C1 segment of cervical spinal cord (tissue), 14 donors: Measurements from ENCODE around the gene NUP188.

ENCODE experiments used
- DNase-seq, 14 donors: peaks; one replicate each; lab custom pipeline; 2025; lab: John Stamatoyannopoulos, UW

NUP188 gene

GRCh38 chr9:129007035-129007765 lies 59.7 kb downstream of the NUP188 start:
- DNase-seq: peak in 1 of 14 donors; percentile 32

GRCh38 chr9:129007766-129008468 lies 60.4 kb downstream of the NUP188 start:
- no peak for DNase-seq

- no peak for DNase-seq
Observed at GRCh38 chr9:129008469-129008965, 61.0 kb downstream of the NUP188 start.

GRCh38 chr9:129008986-129009583 lies 61.6 kb downstream of the NUP188 start:
- no peak for DNase-seq

GRCh38 chr9:129009584-129010141 lies 62.2 kb downstream of the NUP188 start:
- no peak for DNase-seq

- no peak for DNase-seq
Observed at GRCh38 chr9:129010267-129010975, 62.9 kb downstream of the NUP188 start.

- DNase-seq: no peak
Observed at GRCh38 chr9:129011170-129011569, 63.7 kb downstream of the NUP188 start.

GRCh38 chr9:129011761-129012181 lies 64.3 kb downstream of the NUP188 start:
- DNase-seq: no peak

GRCh38 chr9:129012343-129012742 lies 64.8 kb downstream of the NUP188 start:
- DNase-seq: no peak

GRCh38 chr9:129012893-129013448 lies 65.5 kb downstream of the NUP188 start:
- DNase-seq: no peak

GRCh38 chr9:129013674-129014073 lies 66.2 kb downstream of the NUP188 start:
- peak in 1 of 14 donors; percentile 15 for DNase-seq

- DNase-seq: peak in 1 of 14 donors; percentile 21
Observed at GRCh38 chr9:129014124-129014523, 66.6 kb downstream of the NUP188 start.

- DNase-seq: no peak
Observed at GRCh38 chr9:129014608-129015007, 67.1 kb downstream of the NUP188 start.

- DNase-seq: peak in 1 of 14 donors; percentile 73
Observed at GRCh38 chr9:129021091-129021490, 73.6 kb downstream of the NUP188 start.

GRCh38 chr9:129022037-129022436 lies 74.5 kb downstream of the NUP188 start:
- no peak for DNase-seq

- peak in 7 of 14 donors; percentile 10 to 76 (median 17) for DNase-seq
Observed at GRCh38 chr9:129023036-129023907, 75.8 kb downstream of the NUP188 start.

GRCh38 chr9:129023908-129024233 lies 76.4 kb downstream of the NUP188 start:
- DNase-seq: no peak

GRCh38 chr9:129026442-129027223 lies 79.1 kb downstream of the NUP188 start:
- peak in 8 of 14 donors; percentile 32 to 58 (median 40) for DNase-seq

- DNase-seq: no peak
Observed at GRCh38 chr9:129027224-129027684, 79.8 kb downstream of the NUP188 start.
